ENCODE results near the gene KRT85. TPM values are rescaled to one million over a fixed set of nuclear protein-coding genes. Genes with fewer than 3 reads are reported as not detected.

KRT85 gene
- total and polyA plus RNA-seq, 2 donors (not counting 1 experiment from before 2014, with no cell fraction given): not detected

DNA sequence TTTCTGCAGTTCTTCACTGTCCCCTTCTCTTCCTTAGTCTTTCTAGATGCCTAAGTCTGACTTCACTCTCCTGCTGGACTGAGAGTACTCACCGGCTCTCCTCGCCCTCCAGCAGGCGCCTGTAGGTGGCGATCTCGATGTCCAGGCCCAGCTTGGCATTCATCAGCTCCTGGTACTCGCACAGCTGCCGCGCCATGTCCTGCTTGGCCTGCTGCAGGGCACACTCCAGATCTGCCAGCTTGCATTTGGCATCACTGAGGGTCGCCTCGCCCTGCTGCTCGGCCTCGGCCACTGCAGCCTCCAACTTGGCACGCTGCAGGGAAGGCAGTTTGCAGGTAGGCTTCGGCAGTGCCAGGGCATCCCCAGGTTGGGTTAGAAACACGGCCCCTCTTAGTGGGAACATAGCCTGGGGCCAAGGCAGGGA is 13.0 kb upstream of the KRT85 start:
- H2AFZ ChIP-seq (ENCODE audit: insufficient read depth, low read depth, low read length, poor library complexity, severe bottlenecking): no peak overlapping the region
- no peak overlapping the region for H3K27ac ChIP-seq (ENCODE audit: low read length in 2 of 2)
- ChIA-PET POLR2A (no interaction called here), CTCF (interaction anchor here (1.4 kb wide), 1 partner anchor 11 kb away, joined by 3 read pairs; no protein-coding TSS in a partner anchor)
- no peak for ATAC-seq (ENCODE audit: low read depth)
- TF ChIP-seq EZH2 (IDR thresholded peaks at IDR 0.05; ENCODE audit: borderline replicate concordance, insufficient read depth, low read depth, low read length, poor library complexity, severe bottlenecking): no peak
- TF ChIP-seq, protein P1, sequence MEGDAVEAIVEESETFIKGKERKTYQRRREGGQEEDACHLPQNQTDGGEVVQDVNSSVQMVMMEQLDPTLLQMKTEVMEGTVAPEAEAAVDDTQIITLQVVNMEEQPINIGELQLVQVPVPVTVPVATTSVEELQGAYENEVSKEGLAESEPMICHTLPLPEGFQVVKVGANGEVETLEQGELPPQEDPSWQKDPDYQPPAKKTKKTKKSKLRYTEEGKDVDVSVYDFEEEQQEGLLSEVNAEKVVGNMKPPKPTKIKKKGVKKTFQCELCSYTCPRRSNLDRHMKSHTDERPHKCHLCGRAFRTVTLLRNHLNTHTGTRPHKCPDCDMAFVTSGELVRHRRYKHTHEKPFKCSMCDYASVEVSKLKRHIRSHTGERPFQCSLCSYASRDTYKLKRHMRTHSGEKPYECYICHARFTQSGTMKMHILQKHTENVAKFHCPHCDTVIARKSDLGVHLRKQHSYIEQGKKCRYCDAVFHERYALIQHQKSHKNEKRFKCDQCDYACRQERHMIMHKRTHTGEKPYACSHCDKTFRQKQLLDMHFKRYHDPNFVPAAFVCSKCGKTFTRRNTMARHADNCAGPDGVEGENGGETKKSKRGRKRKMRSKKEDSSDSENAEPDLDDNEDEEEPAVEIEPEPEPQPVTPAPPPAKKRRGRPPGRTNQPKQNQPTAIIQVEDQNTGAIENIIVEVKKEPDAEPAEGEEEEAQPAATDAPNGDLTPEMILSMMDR (IDR thresholded peaks at IDR 0.05): no peak
- H4K20me1 ChIP-seq (ENCODE audit: control insufficient read depth, insufficient read depth, low read length, poor library complexity, severe bottlenecking): no peaks in the 10 kb centered on the region
- peaks cover 5% of the 10 kb centered on the region for H3K4me1 Mint-ChIP-seq
- H3K9me3 ChIP-seq (ENCODE audit: control extremely low read depth in 1 of 3, control insufficient read depth in 2 of 3, insufficient read depth in 1 of 3, low read length in 2 of 3): no peaks in the 10 kb centered on the region
- DNase-seq: no peak
- intact Hi-C loops (cut with micrococcal nuclease): no loop called here
- H3K9me3 Mint-ChIP-seq (ENCODE audit: insufficient read depth): no peaks in the 10 kb centered on the region
- peaks cover 0 to 4% of the 10 kb centered on the region in 2 donors for H3K4me1 ChIP-seq (ENCODE audit: control insufficient read depth in 2 of 2, insufficient read depth in 2 of 2, low read length in 2 of 2)
- no peaks in the 10 kb centered on the region for H3K36me3 ChIP-seq (replicated peaks in 1 of 2; ENCODE audit: control extremely low read depth in 1 of 2, control insufficient read depth in 1 of 2, extremely low read depth in 1 of 2, insufficient read depth in 2 of 2, low read length in 1 of 2)
- no peak overlapping the region for H3K4me3 Mint-ChIP-seq
- no peak overlapping the region for H3K9ac ChIP-seq (ENCODE audit: low read length)
- no peak overlapping the region for H3K4me3 ChIP-seq (ENCODE audit: control extremely low read depth in 1 of 5, extremely low read depth in 1 of 5, insufficient read depth in 1 of 5, low read depth in 2 of 5, low read length in 4 of 5)
- H3K27ac Mint-ChIP-seq: no peak overlapping the region
- peaks cover 0 to 11% (median 1%) of the 10 kb centered on the region in 4 experiments for H3K27me3 ChIP-seq (replicated peaks in 1 of 4; ENCODE audit: control extremely low read depth in 1 of 4, control insufficient read depth in 3 of 4, insufficient read depth in 4 of 4, low read length in 3 of 4)
- no peak overlapping the region for H3K4me2 ChIP-seq (replicated peaks; ENCODE audit: low read depth, low read length, poor library complexity, severe bottlenecking)
- H3K79me2 ChIP-seq (ENCODE audit: control insufficient read depth, insufficient read depth, low read length): no peaks in the 10 kb centered on the region
- 66% methylated on average over 15 of the region's 15 CpGs for WGBS (ENCODE audit: insufficient coverage)
- H3K27me3 Mint-ChIP-seq: peaks cover 34% of the 10 kb centered on the region

DNA sequence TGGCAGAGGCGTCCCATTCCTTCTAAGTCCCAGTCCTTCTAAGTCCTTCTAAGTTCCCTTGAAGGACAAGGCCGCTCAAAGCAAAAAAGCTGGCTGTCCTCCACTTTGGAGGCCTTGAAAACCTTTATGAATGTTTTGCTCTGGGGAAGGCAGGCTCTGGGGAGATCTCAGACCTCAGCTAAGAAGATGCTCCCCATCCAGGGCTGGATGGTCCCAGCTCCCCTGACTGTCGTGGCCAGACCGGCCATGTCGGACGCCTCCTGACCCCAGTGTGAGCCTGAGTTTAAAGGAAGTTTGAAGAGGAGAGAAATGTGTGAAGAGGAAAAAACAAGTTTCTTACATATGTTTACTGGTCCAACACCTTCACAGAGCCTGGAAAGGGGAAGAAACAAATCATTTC is 12.3 kb upstream of the KRT85 start:
- intact Hi-C loops (cut with micrococcal nuclease): no loop called here

More for the DNA sequence above, 12.3 kb upstream of the KRT85 start:
- no peaks in the 10 kb centered on the region for H3K36me3 ChIP-seq (replicated peaks in 1 of 2; ENCODE audit: control extremely low read depth in 1 of 2, control insufficient read depth in 1 of 2, extremely low read depth in 1 of 2, insufficient read depth in 2 of 2, low read length in 1 of 2)
- H3K4me3 ChIP-seq (ENCODE audit: control extremely low read depth in 1 of 5, extremely low read depth in 1 of 5, insufficient read depth in 1 of 5, low read depth in 2 of 5, low read length in 4 of 5): no peak overlapping the region
- peaks cover 5% of the 10 kb centered on the region for H3K4me1 Mint-ChIP-seq
- no peak overlapping the region for H3K27ac ChIP-seq (ENCODE audit: low read length in 2 of 2)
- ChIA-PET CTCF (interaction anchor here (1.3 kb wide), 1 partner anchor 11 kb away, joined by 3 read pairs; no protein-coding TSS in a partner anchor), POLR2A (no interaction called here)
- WGBS (ENCODE audit: insufficient coverage): 60% methylated on average over 1 of the region's 6 CpGs
- H3K9me3 Mint-ChIP-seq (ENCODE audit: insufficient read depth): no peaks in the 10 kb centered on the region
- H3K27ac Mint-ChIP-seq: no peak overlapping the region
- H3K27me3 Mint-ChIP-seq: peaks cover 34% of the 10 kb centered on the region
- H3K9me3 ChIP-seq (ENCODE audit: control extremely low read depth in 1 of 3, control insufficient read depth in 2 of 3, insufficient read depth in 1 of 3, low read length in 2 of 3): no peaks in the 10 kb centered on the region
- DNase-seq (no peak), ATAC-seq (ENCODE audit: low read depth) (no peak)
- H3K4me1 ChIP-seq (ENCODE audit: control insufficient read depth in 2 of 2, insufficient read depth in 2 of 2, low read length in 2 of 2): peaks cover 0 to 4% of the 10 kb centered on the region in 2 donors
- H2AFZ ChIP-seq (ENCODE audit: insufficient read depth, low read depth, low read length, poor library complexity, severe bottlenecking): no peak overlapping the region
- H3K4me2 ChIP-seq (replicated peaks; ENCODE audit: low read depth, low read length, poor library complexity, severe bottlenecking): no peak overlapping the region
- H3K79me2 ChIP-seq (ENCODE audit: control insufficient read depth, insufficient read depth, low read length): no peaks in the 10 kb centered on the region
- no peak for TF ChIP-seq EZH2 (IDR thresholded peaks at IDR 0.05; ENCODE audit: borderline replicate concordance, insufficient read depth, low read depth, low read length, poor library complexity, severe bottlenecking)
- TF ChIP-seq, protein P1 (IDR thresholded peaks at IDR 0.05): no peak
- H4K20me1 ChIP-seq (ENCODE audit: control insufficient read depth, insufficient read depth, low read length, poor library complexity, severe bottlenecking): no peaks in the 10 kb centered on the region
- H3K27me3 ChIP-seq (replicated peaks in 1 of 4; ENCODE audit: control extremely low read depth in 1 of 4, control insufficient read depth in 3 of 4, insufficient read depth in 4 of 4, low read length in 3 of 4): peaks cover 0 to 11% (median 1%) of the 10 kb centered on the region in 4 experiments
- H3K9ac ChIP-seq (ENCODE audit: low read length): no peak overlapping the region
- H3K4me3 Mint-ChIP-seq: no peak overlapping the region

Data from B cell (primary cell).